Measurements from ENCODE around the gene NUDT7.

Gene NUDT7

DNA sequence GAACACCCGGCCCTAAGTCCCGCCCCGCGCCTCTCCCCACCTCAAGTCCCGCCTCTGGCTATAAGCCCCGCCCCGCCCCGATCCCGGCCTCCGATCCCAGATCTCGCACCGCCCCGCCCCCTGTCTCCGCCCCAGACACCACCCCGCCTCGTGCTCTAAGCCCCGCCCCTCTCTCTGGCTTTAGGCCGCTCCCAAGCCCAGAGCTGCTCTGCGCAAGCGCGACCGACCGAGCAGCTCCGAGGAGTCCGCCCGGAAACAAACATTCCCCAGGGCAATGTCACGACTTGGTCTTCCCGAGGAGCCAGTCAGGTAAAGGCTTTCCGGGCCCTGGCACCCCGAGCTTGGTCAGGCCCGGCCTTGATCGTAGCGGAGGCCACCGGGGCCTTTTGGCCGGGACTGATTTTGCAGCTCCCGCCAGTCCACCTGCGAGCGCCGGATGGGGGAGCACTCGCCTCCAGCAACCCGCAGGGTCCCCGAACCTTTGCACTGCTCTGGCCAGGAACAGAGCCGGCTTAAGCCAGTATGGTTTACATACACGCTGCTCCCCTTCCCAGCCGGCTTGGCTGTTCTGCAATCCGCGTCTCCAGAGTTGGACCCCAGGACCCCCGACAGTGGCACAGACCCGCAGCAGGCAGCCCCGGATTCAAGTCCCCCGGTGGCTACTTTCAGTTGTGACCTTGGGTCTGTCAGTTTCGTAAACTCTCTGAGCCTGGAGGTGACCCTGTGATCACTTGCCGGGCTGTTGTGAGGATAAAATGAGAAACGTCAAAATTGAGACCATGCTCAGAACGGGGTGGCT, at the start of gene NUDT7:
NUDT7 (plus strand) TSS at position 206 of the 799 bp plus-strand sequence; CDS start at position 275, 69 bp downstream.
- DNase-seq (ENCODE audit: low read depth): peak; percentile 92

DNA sequence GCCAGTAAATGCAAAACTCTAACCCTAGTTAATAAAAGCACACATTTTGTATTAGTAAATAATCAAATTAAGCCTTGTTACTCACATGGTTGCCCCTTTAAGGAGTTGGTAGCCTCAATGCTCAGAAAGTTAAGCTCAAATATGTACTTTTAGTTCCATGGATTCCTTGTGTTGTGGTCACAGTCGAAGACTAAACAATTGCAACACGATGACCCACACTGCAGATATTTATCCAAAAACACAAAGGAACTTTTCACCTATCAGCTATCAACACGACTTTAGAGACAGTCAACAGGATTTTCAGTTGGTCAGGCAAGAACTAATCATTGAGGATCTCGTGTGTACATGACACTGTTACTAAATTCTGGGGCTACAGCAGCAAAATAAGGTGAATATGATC, 47.4 kb upstream of the NUDT7 start:
- DNase-seq (ENCODE audit: low read depth): no peak

DNA sequence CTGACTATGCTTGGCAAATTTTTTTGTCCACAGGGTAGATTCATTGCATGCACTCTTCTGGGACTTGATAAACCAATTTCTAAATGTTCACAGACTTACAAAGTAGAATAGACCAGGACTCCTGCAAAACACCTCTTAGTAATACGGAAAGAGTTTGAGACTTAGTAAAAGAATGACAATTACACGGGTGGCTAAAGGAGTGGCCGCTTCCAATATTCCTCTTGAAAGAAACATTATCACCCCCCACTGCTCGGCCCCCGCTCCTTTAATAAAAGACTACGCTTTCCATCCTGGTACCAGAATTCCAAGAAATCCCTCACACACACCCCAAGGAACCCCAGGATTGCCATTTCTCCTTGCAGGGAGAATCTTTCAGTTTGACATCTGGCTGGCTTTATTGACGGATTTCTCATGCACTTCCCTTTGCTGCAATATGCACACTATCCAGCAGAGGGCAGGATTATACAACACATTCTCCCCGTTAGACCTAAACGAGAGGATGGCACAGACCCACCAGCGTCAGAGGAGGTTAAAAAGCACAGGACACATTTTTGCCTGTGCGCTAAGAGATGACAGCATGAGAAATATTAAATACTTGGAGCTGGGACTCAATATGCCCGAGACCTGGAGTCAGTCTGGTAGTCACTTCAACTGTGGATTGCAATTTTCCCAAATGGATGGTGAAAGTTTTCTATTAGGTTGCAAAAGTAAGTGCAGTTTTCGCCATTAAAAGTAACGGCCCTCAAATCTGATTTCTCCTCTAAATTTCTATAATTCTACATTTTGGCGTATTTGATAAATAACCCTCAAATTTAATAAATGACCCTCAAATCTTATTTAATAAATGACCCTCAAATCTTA, 46.6 kb upstream of the NUDT7 start:
- peak; percentile 50 for DNase-seq (ENCODE audit: low read depth)

DNA sequence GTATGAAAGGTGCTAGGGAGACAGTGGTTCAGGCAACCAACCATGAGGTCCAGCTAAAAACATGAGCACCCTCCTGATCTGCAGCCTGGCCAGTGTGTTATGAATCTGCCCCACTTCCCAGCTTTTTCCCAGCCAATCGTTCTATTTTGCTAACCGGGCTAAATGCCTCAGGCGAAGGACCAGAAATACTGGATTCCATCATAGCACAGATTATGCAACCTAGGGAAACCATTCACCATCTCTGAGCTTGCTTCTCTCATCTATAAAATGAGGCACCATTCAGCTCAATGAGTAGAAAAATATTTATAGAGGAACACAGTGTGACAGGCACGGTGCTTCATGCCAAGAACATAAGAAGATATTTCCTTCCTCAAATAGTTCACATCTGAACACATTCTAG, 45.2 kb upstream of the NUDT7 start:
- no peak for DNase-seq (ENCODE audit: low read depth)

DNA sequence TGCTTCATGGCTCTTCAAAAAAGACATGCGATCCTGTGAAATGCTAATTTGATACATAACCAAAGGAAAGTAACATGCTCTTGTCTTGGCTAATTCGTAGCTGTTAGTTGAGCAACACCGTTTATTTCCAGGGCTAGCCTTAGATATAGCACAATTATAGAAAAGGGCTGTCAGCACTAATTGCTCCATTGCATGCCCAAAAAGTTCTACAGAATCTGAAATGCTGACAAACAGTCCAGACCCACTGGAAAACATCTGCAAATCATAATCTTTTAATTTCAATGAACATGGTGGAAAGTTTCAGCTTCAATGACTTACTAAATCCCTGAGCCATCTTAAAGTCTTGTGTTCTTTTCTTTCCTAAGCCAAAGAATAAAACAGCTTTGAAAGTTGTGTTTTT, 42.9 kb upstream of the NUDT7 start:
- no peak for DNase-seq (ENCODE audit: low read depth)

DNA sequence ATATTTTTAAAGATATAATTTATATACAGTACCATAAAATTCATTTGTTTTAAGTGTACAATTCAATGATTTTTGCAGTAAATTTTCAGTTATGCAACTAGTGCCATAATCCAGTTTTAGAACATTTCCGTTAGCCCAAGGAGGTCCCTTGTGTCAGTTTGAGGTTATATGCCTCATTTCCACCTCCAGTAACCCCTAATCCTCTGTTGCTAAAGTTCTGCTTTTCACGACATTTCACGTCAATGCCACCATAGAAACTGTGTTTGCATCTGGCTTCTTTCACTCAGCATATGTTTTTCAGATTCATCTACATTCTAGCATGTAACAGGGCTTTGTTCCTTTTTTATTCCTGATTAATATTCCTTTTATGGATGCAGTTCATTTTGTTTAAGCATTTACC, 42.4 kb upstream of the NUDT7 start:
- no peak for DNase-seq (ENCODE audit: low read depth)

DNA sequence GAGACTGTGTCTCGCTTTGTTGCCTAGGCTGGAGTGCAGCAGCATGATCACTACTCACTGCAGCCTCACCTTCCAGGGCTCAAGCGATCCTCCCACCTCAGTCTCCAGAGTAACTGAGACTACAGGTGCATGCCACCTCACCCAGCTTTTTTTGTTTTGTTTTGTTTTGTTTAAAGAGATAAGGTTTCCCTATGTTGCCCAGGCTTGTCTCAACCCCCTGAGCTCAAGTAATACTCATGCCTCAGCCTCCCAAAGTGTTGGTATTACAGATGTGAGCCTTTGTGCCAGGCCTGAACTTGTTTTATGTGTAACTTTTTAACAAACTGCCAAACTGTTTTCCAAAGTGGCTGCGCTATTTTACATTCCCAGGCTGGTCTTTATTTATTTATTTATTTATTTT, 41.8 kb upstream of the NUDT7 start:
- no peak for DNase-seq (ENCODE audit: low read depth)

DNA sequence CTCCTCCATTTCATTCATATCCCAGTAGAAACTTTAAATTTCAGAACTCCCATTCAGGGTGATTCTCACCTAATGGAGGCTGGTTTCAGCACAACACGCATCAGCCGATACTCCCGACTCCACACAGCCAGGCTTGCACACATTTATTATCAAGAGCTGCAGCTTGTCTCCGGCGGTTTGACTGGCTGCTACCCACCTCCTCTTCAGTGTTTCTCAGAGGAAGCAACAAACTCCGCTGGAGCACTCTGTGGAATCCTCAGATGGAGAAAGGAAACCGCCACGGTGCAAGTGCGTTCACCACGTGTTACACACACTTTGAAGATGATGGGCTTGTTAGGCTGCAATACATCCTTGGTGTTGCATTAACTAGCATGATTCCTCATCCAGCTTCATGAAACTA, 39.7 kb upstream of the NUDT7 start:
- no peak for DNase-seq (ENCODE audit: low read depth)

DNA sequence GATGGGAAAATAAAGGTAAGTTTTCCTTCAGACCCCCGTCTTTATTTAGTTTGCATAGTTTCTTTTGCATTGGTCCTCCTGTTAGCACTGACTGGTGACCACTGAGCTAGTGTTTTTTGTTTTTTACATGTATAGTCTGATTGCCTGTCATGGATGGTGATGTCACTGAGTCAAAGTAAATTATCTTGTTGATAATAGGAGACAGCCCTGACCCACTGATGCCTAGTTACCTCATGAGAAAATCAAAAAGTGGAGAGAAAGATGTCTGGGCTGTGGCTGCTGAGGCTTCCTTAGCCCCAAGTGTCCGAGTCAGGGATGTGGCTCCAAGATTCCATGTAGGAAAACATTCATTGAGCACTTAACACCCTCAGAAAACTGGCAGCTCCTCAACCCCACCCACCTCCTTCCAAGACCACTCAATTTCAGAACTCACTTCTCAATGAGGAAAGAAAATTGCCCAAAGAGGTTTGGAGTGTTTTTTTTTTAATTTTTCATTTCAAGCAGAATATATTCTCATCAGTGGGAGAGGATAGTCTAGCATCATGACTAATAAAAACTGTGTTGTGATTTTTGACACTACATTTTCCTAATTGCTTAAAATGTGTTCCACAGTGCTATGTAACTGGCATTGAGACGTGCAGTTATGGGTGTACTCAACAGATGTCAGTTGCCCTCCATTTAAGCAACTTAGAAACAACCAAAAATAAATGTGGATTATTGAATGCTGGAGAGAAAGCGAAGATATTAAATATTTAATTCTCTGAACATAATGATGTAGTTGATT, 38.7 kb upstream of the NUDT7 start:
- DNase-seq (ENCODE audit: low read depth): no peak

DNA sequence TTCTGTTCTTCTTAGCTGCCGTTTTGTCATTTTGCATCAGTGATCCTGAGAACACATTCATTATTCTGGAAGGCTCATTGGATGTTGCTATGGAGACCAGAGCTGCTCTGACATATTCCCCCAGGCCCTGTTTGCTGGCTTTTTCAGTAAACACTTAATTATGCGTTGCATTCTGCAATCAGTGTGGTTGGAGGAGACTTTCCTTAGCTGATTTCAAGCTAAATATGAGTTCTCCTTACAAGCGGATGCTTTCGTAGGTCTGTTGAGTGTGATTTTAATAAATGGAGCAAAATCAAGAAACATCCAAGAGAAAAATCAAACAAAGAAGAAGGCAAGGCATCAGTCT, 38.2 kb upstream of the NUDT7 start:
- DNase-seq (ENCODE audit: low read depth): no peak

DNA sequence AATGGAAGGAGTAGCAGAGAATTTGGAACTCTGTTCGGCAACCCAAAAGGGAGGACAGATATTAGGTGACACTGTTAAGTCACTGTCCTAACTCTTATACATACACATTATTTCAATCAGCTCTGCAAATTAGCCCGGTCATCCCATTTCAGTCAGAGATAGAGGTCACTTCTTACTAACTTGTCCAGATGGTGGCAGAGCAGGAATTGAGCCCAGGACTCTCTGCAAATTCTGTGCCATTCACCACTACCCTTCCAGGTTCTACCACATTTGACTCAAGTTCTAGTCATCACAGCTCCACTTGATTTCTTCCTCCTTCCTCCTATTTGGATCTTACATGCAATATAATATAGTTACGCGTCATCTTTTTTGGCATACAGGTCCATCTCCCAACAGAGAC, 35.9 kb upstream of the NUDT7 start:
- DNase-seq (ENCODE audit: low read depth): no peak

DNA sequence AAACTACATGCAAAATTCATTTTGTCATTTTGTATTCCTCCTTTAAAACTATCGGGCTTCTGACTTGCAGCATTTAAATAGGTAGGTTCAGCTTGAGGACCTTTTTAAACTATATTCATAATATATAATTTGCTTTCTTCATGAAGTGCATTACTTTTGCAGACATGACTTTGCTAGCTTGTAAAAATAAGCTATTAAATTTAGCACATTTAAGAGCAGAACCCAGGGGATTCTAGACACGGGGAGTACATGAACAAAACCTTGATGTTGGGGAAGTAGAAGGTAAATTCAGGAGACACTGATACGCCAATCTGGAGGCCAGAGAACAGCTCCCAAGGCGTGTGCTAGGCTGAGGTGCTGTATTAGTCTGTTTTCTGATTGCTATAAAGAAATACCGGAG, 32.3 kb upstream of the NUDT7 start:
- DNase-seq (ENCODE audit: low read depth): no peak

DNA sequence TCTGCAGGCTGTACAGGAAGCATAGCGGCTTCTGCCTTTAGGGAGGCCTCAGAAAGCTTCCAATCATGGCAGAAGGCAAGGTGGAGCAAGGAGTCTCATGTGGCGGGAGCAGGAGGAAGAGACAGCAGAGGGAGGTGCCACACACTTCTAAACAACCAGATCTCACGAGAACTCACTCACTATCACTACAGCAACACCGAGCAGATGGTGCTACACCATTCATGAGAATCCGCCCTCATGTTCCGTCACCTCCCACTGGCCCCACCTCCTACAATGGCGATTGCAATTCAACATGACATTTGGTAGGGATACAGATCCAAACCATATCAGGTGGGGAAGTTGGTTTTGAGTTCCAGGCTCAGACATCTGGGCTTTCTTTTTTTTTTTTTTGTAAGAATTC, 31.9 kb upstream of the NUDT7 start:
- no peak for DNase-seq (ENCODE audit: low read depth)

DNA sequence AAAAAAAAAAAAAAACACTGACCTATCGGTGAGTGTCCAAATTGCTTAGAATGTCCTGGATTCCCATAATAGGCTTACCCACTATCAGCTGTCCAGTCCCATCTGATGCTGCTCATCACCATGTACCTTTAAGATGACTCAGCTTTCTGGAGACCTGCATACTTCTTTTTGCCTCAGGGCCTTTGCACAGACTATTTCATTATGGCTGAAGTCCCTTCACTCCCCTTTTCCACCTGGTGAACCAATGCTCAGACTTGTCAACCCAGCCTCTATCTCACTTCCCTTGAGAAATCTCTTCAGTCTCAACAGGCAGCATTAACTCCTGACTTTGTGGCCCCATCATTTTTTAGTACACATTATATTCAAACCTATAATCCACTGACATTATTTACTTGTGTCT, 29.7 kb upstream of the NUDT7 start:
- DNase-seq (ENCODE audit: low read depth): no peak

DNA sequence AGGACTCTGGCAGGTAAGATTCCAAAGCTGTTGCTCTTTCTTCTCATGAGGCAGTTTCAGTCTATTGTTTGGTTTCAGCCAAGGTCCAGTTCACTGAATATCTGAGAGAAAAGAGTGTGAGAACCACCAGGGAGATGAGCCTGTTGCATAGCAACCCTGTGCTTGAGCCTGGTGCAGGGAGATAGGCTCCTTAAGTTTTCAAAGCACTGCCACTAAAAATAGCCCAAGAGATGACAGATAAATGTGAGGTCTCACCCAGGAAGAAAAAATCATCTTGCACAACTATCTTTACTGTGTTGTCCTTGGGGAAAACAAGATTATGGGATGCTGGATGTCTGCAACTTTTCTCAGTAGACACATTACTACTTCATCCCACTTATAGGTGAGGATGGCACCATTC, 26.2 kb upstream of the NUDT7 start:
- no peak for DNase-seq (ENCODE audit: low read depth)

DNA sequence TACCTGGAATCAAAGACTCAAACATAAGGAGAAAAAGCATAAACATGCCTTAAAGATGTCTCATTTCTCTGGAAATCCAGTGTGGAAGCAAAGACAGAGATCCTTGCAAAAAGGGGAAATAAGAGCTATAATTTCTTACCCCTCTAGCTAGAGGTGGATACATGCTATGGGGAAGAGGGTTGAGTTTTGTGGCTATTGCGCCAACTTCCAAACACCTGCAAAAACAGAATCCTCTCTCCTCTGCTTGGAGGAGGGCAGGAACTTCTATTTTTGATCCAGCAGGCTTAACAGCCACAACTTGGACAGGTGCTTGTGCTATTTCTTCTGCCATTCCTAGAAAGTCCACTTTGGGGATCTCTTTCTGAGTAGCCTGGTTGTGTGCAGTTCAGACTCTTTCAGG, 21.5 kb upstream of the NUDT7 start:
- DNase-seq (ENCODE audit: low read depth): no peak

DNA sequence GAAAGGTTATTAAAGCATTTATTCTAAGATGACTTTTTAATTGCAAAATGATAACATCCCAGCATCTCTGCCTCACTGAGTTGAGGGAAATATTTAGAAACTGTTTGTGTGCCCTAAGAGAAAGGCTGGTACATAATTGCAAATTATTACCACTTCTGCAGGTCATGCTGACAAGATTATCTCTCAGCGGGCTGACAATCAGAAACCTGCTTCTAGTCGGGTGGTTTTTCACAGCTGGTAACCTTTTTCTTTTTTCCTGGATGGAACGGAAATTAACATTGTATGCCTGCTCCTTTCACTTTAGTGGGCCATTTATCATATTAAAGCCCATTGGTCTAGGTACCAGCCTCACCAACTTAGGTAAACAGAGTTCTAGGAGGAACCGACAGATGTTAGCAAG, 17.0 kb upstream of the NUDT7 start:
- no peak for DNase-seq (ENCODE audit: low read depth)

DNA sequence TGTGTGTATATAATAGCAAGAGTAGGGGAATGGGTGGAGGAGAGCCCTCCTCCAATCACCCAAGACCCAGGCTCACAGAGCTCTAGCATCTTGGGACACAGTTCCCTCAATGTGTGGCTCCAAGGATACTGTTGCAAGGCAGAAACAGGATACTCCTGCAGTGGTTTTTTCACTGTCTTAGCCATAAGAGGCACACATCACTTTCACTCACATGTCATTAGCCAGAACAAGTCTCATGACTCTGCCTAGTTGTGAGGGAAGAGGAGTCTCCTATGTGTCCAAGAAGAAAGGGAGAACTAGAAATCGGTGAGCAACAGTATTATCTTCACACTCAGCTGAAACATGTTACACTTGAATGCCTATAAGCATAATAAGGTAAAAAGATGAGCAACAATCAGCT, 11.1 kb upstream of the NUDT7 start:
- no peak for DNase-seq (ENCODE audit: low read depth)

DNA sequence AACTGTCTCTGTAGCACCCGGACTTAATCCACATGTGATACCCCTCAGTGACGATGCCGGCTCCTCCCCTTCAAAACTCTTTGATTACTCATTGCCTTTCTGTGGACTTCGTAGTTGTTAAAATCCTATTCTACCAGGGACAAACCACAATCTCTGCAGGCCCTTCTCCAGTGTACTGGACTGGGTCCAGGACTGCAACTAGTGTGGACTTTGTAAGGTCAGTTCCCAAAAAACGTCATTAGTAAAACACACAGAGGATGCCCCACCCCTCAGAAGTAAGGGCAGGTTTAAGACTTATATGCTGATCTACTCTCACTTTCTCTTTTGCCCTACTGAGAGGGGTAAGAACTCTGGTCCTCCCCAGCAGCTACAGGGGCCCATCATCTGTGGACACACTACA, 10.5 kb upstream of the NUDT7 start:
- no peak for DNase-seq (ENCODE audit: low read depth)

DNA sequence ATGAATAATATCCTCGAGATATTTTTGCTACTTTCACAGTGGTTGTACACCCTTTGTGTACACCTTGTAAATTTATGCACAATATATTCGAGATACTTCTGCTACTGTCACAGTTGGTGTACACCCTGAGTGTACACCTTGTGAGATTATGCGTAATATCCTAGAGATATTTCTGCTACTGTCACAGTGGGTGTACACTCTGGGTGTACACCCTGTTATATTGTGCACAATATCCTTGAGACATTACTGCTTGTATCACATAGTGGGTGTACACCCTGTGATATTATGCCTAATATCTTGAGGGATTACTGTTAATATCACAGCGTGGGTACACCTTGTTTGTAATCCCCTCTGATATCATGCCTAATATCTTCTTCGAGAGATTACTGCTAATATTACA, 7.2 kb upstream of the NUDT7 start:
- no peak for DNase-seq (ENCODE audit: low read depth)

DNA sequence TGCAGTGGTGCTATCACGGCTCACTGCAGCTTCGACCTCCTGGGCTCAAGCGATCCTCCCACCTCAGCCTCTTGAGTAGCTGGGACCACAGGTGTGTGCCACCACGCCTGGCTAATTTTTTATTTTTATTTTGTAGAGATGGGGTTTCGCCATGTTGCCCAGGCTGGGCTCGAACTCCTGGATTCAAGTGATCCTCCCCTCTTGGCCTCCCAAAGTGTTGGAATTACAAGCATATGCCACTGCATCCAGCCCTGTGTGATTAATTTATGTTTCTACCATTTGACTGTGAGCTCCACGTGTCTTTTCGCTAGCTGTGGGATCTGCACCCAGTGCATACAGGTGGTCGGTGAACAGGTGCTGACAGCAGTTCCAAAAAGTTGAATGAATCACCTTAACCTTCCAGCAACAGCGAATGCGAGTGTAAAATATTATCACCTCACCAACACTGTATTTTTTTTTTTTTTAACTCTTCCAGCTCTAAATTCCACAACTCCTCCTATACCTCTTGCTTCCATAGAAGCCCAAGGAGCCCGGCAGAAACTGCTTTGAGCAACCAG, 484 bp upstream of the NUDT7 start:
- DNase-seq (ENCODE audit: low read depth): no peak

DNA sequence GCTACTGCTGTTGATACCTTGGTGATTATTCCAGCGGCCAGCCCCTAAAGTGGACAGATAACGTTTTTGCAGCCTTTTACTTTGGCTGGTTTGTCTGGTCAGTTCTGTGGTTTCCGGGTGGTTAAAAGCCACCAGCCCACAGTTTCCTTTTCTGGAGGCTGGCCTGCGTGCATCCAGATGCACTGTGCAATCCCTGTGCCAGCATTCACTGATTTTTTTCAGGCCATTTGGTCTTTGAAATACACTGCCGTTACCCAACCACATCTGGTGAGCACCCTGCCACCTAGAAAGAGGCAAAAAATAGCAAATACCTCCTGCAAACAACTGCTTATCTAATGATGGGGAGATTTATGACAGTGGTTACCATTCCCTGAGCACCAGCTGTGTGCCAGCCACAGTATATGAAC, 797 bp downstream of the NUDT7 start:
- no peak for DNase-seq (ENCODE audit: low read depth)

DNA sequence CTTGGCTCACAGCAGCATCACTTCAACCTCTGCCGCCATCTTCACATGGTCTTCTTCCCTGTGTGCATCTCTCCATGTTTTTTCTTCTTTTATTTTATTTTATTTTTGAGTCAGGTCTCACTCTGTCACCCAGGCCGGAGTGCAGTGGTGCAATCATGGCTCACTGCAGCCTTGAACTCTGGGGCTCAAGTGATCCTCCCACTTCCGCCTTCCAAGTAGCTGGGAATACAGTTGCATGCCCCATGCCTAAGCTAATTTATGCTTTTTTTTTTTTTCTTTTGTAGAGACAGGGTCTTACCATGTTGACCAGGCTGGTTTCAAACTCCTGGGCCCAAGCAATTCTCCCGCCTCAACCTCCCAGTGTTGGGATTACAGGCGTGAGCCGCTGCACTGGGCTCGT, 1.9 kb downstream of the NUDT7 start:
- DNase-seq (ENCODE audit: low read depth): no peak

Data from stimulated activated CD8-positive, alpha-beta memory T cell treated with anti-CD3 and anti-CD28 coated beads, Interleukin-12 subunit alpha, Interleukin-12 subunit beta, amount 100 ng/mL, for 1 hour (primary cell).